Nucleus accumbens (tissue), 56 donors: ENCODE data around the gene KRTAP10-3.
"Not testable (repeated sequence)": the region's sequence is repeated elsewhere in the genome, so short reads cannot be mapped to it uniquely, and the experiment has no call there.

Experiments
- DNase-seq, 56 donors: peaks; one replicate each; lab custom pipeline; 2025; lab: John Stamatoyannopoulos, UW

KRTAP10-3 gene

DNA sequence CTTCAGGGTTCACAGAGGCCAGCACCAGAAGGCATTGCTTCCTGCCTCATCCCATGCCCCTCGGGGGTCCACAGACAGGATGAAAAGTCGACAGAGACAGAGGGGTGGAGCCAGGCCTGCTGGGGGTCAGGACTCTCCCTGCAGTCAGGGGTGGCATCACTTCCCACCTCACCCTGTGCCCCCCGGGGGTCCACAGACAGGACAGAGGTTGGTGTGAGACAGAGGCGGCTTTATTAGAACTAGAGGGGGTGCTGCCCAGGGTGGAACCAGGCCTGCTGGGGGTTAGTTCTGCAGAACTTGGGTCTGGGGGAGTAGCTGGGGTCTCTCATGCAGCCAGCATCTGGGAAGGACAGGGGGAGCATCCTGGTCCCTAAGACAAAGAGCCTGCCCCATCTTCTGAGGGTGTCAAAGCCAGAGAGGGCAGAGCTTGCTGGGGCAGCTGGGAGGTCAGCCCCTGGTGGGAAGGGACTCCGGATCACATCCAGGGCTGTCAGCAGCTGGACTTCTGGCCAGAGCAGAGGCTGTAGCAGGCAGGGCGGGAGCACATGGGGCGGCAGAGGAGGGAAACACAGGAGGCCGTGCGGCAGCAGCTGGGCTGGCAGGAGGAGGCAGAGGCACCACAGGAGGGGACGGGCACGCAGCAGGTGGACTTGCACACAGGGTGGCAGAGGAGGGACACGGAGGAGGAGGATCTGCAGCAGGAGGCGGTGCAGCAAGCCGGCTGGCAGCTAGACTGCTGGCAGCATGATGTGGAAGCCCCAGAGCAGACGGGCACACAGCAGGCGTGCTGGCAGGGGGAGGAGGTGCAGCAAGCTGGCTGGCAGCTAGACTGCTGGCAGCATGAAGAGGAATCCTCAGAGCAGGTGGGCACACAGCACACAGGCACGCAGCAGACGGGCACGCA, 32.6 kb upstream of the KRTAP10-3 start:
- DNase-seq, result not testable (repeated sequence)

- no peak for DNase-seq
Observed at GRCh38 chr21:44590311-44590721, 31.7 kb upstream of the KRTAP10-3 start.

DNA sequence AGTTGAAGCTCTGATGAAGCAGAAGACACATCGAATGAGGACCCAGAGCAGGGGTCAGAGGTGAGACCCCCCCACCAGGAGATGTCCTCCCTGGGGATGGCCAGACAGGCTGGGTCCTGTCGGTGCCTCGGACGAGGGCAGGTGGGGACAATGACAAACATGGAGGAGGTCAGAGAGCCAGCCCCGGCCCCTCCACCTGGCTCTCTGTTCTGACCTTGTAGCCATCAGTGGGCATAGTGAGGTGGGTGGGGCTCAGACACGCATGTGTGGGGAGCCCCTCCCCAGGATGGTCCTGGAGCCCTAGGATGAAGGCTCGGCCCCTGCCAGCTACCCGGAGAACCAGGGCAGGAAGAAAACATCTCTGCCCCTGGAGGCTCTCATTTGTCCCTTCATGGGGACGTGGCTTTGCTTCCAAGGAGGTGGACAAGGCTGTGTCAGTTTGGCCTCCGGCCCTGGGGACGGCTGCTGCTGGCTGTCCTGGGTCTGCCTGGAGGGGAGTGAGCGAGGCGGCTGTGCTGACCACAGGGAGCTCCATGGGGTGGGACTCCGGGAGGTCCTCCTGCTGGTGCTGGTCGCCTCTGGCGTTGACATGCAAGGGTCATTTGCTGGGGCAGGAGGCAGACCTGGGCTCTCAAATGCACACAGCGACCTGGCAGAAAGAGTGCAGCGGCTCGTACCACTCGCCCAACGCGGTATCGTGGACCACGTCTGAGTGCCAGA, 31.2 kb upstream of the KRTAP10-3 start:
- no peak for DNase-seq

DNA sequence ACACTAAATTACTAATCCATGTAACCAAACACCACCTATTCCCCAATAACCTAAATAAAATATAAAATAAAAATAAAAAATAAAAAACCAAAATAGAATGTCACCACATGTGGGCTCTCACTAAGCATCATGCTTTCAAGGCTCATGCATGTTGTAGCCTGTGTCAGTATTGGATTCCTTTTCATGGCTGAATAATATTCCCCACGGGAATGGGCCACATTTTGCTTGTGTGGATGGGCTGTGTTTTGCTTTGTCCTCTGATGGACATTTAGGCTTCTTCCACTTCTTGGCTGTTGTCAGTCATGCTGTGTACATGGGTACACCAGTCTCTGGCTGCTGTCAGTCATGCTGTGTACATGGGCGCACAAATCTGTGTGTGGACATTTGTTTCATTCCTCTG, 30.5 kb upstream of the KRTAP10-3 start:
- no peak for DNase-seq

DNA sequence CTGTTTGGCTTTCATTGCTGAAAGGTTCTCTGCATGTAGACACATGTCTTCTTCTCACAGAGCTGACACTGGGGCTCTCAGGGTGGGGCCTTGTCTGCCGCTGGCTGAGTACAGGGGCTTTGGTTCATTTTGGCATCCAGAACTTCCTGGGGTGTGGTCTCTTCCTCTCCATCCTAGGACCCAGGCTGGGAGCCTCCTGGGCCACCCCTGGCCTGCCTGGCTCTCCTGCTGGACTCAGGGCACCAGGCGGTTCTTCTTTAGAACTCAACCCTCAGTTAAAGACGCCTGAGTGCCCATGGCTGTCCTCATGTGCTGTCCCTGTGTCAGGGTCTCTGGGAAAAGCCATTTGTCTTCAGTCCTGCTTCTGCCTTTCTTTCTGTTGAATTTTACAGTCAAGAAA, 27.3 kb upstream of the KRTAP10-3 start:
- DNase-seq, result no peak

DNA sequence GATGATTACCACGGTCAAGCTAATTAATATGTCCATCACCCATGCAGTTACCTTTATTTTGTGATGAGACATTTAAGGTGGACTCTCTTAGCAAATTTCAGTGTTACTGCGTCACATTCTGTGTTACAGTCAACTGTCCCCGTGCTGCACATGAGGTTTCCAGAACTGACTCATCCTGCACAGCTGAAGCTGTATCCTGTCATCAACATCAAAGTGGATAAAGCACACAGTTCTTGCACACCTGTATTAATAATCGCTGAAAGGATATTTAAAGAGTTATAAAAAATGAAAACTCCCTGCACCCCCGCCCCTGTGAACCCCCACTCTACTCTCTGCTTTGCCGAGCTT, 25.2 kb upstream of the KRTAP10-3 start:
- DNase-seq, result peak in 7 of 56 donors; percentile 7 to 50 (median 15)

- DNase-seq, result no peak
Observed at GRCh38 chr21:44583089-44583799, 24.6 kb upstream of the KRTAP10-3 start.

DNA sequence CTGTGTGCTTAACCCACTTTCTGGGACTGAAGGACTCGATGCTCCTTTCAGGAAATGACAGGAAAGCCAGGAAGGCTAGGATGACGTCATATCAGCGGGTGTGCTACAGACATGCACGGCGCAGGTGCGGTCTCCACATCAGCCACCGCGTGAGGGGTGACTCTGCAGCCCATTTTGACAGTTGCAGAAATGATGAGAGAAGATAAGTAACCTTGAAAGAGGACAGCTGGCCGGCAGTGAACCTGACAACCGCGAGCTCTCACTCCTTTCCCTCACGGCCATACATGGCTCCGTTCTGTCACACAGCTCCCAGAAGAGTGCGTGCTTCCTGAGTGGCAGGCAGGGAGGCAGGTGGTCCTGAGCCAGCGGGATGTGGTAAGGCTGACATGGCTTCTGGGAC, 23.5 kb upstream of the KRTAP10-3 start:
- DNase-seq, result no peak

- DNase-seq, result no peak
Observed at GRCh38 chr21:44581158-44581557, 22.6 kb upstream of the KRTAP10-3 start.

DNA sequence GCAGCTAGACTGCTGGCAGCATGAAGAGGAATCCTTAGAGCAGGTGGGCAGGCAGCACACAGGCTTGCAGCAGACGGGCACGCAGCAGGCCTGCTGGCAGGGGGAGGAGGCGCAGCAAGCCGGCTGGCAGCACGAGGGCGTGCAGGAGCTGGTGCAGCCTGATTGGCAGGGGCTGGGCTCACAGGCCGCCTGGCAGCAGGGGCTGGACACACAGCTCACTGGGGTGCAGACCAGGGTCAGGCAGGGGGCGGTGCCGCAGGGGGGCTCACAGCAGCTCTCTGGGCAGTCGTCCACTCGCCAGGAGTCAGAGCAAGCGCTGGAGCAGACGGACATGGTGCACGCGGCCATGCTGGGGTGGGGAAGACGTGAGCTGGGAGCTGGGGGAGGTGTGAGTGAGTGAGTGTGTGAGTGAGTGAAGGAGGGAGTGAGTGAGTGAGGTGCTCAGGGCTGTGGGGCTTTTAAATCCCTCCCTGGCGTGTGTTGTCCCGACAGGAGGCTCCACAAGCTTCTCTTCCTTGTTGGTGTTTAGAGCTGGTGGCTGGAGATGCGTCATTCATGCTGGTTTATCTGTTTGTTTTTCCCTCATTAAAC, 21.7 kb upstream of the KRTAP10-3 start, which contains the start of gene KRTAP10-5:
Gene KRTAP10-5 (minus strand): TSS at position 374 of the 591 bp plus-strand sequence. CDS start 26 bp downstream, at position 348.
- DNase-seq, result not testable (repeated sequence)

DNA sequence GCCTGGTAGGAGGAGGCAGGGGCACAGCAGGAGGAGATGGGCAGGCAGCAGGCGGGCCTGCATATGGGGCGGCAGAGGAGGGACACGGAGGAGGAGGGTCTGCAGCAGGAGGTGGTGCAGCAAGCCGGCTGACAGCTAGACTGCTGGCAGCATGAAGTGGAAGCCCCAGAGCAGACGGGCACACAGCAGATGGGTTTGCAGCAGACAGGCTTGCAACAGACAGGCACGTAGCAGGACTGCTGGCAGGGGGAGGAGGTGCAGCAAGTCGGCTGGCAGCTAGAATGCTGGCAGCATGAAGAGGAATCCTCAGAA, 21.2 kb upstream of the KRTAP10-3 start:
- DNase-seq, result no peak

DNA sequence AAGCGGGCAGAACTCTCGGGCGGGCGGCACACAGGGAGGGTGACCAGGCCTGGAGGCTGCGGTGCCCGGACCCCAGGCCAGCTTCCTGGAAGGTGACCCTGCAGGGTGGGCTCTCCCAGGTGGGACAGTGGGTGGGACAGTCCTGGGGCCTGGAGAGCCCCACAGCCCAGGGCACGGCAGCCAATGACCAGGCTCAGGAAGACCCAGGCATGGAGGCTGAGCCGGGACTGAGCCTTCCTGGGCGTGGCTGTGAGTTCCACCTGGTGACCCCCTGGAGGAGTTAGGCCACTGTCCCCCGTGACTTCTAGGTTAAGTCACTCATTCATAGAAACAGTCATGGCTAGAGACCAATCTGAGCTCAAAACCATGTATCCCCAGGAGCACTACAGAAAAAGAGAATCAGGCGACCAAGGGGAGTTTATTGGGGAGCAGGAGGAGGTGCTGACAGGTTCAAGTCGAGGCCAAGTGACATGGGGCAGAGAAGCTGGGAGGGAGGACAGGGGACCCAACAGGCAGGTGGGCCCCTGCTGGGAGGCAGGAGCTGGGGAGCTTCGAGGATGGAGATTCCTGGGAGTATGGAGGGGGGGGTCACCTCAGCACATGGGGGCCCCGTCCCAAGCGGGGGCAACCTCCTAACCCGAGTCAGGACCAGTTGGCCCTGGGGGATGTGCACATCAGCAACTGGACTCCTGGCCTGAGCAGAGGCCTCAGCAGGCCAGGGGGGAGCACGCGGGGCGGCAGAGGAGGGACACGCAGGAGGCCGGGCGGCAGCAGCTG, 20.6 kb upstream of the KRTAP10-3 start:
- DNase-seq, result no peak

DNA sequence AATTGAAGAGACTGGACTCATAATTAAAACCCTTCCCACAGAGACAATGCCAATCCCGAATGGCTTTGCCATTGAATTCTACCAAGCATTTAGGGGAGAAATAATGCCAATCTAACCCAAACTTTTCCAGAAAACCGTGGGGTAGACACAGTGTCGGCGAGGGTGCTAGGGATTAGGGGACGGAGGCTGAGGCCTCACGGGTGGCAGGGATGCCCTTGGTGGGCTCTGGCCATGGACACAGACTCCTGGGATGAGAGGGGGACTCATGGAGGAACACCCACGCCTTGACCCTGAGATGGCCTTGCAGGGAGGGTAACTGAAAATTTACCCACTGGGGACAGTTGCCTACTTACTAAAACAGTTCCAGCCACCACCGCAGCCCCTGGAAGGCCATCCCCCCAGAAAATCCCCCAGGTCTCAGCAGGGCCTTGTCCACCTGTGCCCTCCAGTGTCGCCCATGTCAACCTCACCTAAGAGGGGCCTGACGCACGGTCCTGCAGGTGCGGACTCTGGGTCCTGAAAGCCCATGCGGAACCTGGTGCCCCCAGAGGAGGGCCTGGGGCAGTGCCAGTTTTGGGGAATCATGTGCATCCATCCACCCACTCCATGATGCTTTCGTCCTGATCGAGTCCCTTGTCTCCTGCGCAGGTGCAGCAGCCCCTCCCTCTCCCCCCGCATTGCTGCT, 19.9 kb upstream of the KRTAP10-3 start:
- DNase-seq, result no peak

DNA sequence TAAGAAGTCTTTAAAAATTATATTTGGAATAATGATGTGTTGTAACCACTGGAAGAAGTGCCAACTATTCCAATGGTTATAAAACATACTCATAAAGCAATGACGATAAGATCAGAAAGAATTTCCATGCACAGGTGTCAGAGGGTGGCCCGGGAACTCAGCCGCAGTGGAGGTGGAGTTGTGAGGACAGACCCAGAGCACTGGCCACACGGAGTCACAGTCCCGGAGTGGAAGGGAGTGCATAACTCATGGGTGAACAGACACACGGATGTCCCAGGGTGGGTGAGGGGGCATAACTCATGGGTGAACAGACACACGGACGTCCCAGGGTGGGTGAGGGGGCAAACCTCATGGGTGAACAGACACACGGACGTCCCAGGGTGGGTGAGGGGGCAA, 17.4 kb upstream of the KRTAP10-3 start:
- DNase-seq, result no peak

- DNase-seq, result no peak
Observed at GRCh38 chr21:44575307-44576024, 16.9 kb upstream of the KRTAP10-3 start.

GRCh38 chr21:44574457-44575306, 16.1 kb upstream of the KRTAP10-3 start:
- DNase-seq, result no peak

DNA sequence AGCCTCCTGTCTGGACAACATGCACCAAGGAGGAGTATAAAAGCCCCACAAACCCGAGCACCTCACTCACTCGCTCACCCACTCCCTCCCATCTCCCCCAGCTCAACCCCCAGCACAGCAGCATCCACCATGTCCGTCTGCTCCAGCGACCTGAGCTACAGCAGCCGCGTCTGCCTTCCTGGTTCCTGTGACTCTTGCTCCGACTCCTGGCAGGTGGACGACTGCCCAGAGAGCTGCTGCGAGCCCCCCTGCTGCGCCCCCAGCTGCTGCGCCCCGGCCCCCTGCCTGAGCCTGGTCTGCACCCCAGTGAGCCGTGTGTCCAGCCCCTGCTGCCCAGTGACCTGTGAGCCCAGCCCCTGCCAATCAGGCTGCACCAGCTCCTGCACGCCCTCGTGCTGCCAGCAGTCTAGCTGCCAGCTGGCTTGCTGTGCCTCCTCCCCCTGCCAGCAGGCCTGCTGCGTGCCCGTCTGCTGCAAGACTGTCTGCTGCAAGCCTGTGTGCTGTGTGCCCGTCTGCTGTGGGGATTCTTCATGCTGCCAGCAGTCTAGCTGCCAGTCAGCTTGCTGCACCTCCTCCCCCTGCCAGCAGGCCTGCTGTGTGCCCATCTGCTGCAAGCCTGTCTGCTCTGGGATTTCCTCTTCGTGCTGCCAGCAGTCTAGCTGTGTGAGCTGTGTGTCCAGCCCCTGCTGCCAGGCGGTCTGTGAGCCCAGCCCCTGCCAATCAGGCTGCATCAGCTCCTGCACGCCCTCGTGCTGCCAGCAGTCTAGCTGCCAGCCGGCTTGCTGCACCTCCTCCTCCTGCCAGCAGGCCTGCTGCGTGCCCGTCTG, 15.2 kb upstream of the KRTAP10-3 start, which contains the start of gene KRTAP10-4:
Gene KRTAP10-4 (plus strand): TSS at position 100 of the 827 bp plus-strand sequence. CDS start 30 bp downstream, at position 130.
- not testable (repeated sequence) for DNase-seq
